Adipose tissue (tissue), 3 donors: ENCODE data around the gene C16orf90. TPM values are rescaled to one million over a fixed set of nuclear protein-coding genes. Genes with fewer than 3 reads are reported as not detected.
"Not testable (repeated sequence)": the region's sequence is repeated elsewhere in the genome, so short reads cannot be mapped to it uniquely, and the experiment has no call there.

Experiments
- H3K27ac ChIP-seq: one replicate; pipeline ENCODE4 v1.5.1; 2013; ENCODE audit warnings: low read depth, low read length
- WGBS, 3 donors: extraction: QIAGEN DNeasy Blood & Tissue Kit; methylation state at CpG; one replicate each; pipeline ENCODE4 v1.1.7; 2013; 5-methylcytosine and 5-hydroxymethylcytosine counted together
- polyA plus RNA-seq, 3 donors: library from polyadenylated mRNA; stranded (reverse); fragments of 200-250 nt; gene quantifications; one replicate each; pipeline ENCODE4 v1.2.3, GENCODE V29; 2013
- donor health status: healthy with polysubstance abuse.
- donor health status: Bipolar disorder and iron deficiency.
- donor health status: healthy.

Gene C16orf90
- polyA plus RNA-seq, 3 donors, result not detected

- 83 to 85% (median 83%) methylated on average over 24 of the region's 24 CpGs for WGBS, 3 donors
- H3K27ac ChIP-seq, result no peak overlapping the region
Measured at GRCh38 chr16:3487521-3488410, 7.5 kb downstream of the C16orf90 start.

GRCh38 chr16:3486506-3487215 lies 8.6 kb downstream of the C16orf90 start:
- 93 to 94% (median 94%) methylated on average over 24 of the region's 24 CpGs for WGBS, 3 donors

GRCh38 chr16:3485821-3486505 lies 9.3 kb downstream of the C16orf90 start:
- WGBS, 3 donors, result 89 to 94% (median 90%) methylated on average over 18 to 20 of the region's 20 CpGs
- no peak overlapping the region for H3K27ac ChIP-seq

More at GRCh38 chr16:3486506-3487215, 8.6 kb downstream of the C16orf90 start:
- H3K27ac ChIP-seq, result no peak overlapping the region

GRCh38 chr16:3485097-3485745 lies 10.1 kb downstream of the C16orf90 start:
- 87 to 89% (median 88%) methylated on average over 15 of the region's 15 CpGs for WGBS, 3 donors
- no peak overlapping the region for H3K27ac ChIP-seq

GRCh38 chr16:3484318-3485096 lies 10.8 kb downstream of the C16orf90 start:
- 89 to 91% (median 91%) methylated on average over 30 of the region's 30 CpGs for WGBS, 3 donors

GRCh38 chr16:3482659-3483241 lies 12.5 kb downstream of the C16orf90 start:
- 94 to 96% (median 95%) methylated on average over 18 of the region's 18 CpGs for WGBS, 3 donors
- no peak overlapping the region for H3K27ac ChIP-seq

More at GRCh38 chr16:3484318-3485096, 10.8 kb downstream of the C16orf90 start:
- no peak overlapping the region for H3K27ac ChIP-seq

GRCh38 chr16:3481696-3482658 lies 13.3 kb downstream of the C16orf90 start:
- H3K27ac ChIP-seq, result no peak overlapping the region
- 90 to 92% (median 92%) methylated on average over 31 to 32 of the region's 32 CpGs for WGBS, 3 donors

- WGBS, 3 donors, result 64 to 78% (median 76%) methylated on average over 18 of the region's 18 CpGs
Measured at GRCh38 chr16:3480901-3481695, 14.2 kb downstream of the C16orf90 start.

GRCh38 chr16:3479654-3480216 lies 15.6 kb downstream of the C16orf90 start:
- H3K27ac ChIP-seq, result no peak overlapping the region
- 86 to 92% (median 91%) methylated on average over 12 of the region's 12 CpGs for WGBS, 3 donors

More at GRCh38 chr16:3480901-3481695, 14.2 kb downstream of the C16orf90 start:
- no peak overlapping the region for H3K27ac ChIP-seq

GRCh38 chr16:3478242-3478925 lies 16.9 kb downstream of the C16orf90 start:
- 80 to 87% (median 85%) methylated on average over 11 of the region's 11 CpGs for WGBS, 3 donors
- H3K27ac ChIP-seq, result no peak overlapping the region

- WGBS, 3 donors, result 86 to 97% (median 90%) methylated on average over 3 of the region's 3 CpGs
- H3K27ac ChIP-seq, result no peak overlapping the region
Measured at GRCh38 chr16:3476409-3476808, 18.9 kb downstream of the C16orf90 start.

- WGBS, 3 donors, result 91 to 93% (median 93%) methylated on average over 28 to 29 of the region's 29 CpGs
Measured at GRCh38 chr16:3475604-3476375, 19.5 kb downstream of the C16orf90 start.

GRCh38 chr16:3474870-3475269 lies 20.4 kb downstream of the C16orf90 start:
- H3K27ac ChIP-seq, result not testable (repeated sequence)
- WGBS, 3 donors, result 95 to 97% (median 96%) methylated on average over 7 of the region's 7 CpGs

More at GRCh38 chr16:3475604-3476375, 19.5 kb downstream of the C16orf90 start:
- H3K27ac ChIP-seq, result no peak overlapping the region
